HG03175 (cell line): ENCODE results near the gene PPAN.

ENCODE experiments used
- ATAC-seq: cut with Tn5 transposase; IDR thresholded peaks from one replicate; pipeline ENCODE4 v1.9.1; 2021; ENCODE audit warnings: mild to moderate bottlenecking, moderate library complexity; ENCODE audit not compliant: unreplicated experiment

PPAN gene, protein sequence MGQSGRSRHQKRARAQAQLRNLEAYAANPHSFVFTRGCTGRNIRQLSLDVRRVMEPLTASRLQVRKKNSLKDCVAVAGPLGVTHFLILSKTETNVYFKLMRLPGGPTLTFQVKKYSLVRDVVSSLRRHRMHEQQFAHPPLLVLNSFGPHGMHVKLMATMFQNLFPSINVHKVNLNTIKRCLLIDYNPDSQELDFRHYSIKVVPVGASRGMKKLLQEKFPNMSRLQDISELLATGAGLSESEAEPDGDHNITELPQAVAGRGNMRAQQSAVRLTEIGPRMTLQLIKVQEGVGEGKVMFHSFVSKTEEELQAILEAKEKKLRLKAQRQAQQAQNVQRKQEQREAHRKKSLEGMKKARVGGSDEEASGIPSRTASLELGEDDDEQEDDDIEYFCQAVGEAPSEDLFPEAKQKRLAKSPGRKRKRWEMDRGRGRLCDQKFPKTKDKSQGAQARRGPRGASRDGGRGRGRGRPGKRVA

DNA sequence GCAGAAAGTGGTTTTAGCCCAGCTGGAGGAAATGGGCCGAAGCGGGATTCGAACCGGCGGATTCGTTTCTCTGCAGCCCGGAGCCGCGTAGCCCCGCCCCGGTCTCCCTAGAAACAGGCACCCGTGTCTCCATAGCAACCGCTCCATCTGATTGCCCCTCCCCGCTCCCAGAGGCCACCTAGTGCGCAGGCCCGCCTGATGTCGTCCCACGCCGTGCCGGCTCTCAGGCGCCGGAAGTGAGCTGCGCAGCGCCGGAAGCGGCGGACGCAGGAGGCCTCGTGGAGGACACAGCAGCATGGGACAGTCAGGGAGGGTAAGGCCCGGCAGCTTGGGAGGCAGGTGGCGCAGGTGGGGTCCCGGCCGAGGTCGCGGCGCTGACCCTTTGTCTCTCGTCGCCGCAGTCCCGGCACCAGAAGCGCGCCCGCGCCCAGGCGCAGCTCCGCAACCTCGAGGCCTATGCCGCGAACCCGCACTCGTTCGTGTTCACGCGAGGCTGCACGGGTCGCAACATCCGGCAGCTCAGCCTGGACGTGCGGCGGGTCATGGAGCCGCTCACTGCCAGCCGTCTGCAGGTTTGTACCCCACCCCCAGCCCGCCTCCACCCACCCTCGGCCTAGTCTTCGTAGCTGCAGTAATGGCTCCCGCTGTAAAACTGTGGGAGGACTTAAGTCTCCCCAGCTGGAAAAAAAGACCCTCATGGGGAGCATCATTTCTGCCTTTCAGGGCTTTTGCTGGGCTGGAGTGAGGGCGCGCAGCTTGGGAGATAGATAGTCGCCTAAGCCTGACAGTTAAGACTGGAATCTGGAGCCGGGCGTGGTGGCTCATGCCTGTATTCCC is at the start of gene PPAN:
TSS of gene PPAN (plus strand) at position 263 of the 837 bp plus-strand sequence. CDS start at position 296, 33 bp downstream.
- ATAC-seq: peak; percentile 49

DNA sequence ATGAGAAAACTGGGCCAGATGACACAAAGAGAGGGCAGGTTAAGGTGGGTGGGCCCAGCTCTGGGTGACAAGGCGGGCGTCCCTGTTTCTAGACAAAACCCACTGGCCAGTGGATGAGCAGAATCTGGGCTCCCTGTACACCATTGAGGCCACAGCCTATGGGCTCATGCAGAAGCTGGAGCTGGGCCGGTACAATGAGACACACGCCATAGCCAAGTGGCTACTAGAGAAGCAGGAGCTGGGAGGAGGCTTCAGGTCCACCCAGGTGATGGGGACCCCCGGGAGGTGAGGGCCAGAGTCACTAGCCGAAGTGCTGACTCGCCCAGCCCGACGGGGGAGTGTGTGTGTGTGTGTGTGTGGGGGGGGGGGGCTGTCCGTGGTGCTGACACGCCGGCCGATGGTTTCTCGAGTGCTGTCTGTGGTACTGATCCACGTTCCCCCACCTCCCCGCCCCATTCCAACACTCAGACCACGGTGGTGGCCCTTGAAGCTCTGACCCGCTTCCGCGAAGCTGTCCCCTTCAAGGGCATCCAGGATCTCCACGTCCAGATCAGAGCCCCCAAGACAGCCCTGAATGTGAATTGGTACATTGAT is 44.3 kb upstream of the PPAN start:
- no peak for ATAC-seq

DNA sequence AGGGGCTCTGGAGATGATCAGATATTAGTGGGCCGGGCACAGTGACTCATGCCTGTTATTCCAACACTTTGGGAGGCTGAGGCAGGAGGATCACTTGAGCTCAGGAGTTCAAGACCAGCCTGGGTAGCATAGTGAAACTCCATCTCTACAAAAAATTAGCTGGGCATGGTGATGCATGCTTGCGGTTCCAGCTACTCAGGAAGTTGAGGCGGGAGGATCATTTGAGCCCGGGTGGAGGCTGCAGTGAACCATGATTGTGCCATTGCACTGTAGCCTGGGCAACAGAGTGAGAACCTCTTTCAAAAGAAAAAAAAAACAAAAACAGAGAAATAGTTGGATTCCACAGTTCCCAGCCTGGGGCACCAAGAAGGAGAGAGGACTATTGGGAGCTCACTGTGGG is 38.0 kb upstream of the PPAN start:
- ATAC-seq: no peak

DNA sequence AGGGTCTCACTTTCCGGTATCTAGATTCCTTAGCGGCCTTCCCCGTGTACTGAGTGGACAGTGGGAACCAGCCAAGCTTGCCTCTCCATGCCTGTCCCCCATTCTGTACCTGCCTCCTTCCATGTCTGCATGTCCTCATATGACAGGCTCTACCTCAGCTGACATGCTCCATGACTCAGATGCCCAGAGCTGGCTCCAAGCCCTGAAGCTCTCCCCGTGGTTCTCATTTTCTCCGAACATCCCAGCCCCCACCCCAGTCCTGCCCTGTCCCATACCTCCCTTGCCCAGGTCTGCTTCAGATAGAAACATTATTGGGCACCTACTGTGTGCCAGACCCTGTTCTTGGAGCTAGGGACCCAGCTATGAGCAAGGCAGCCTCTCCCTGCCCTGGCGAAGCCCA is 37.1 kb upstream of the PPAN start:
- no peak for ATAC-seq

DNA sequence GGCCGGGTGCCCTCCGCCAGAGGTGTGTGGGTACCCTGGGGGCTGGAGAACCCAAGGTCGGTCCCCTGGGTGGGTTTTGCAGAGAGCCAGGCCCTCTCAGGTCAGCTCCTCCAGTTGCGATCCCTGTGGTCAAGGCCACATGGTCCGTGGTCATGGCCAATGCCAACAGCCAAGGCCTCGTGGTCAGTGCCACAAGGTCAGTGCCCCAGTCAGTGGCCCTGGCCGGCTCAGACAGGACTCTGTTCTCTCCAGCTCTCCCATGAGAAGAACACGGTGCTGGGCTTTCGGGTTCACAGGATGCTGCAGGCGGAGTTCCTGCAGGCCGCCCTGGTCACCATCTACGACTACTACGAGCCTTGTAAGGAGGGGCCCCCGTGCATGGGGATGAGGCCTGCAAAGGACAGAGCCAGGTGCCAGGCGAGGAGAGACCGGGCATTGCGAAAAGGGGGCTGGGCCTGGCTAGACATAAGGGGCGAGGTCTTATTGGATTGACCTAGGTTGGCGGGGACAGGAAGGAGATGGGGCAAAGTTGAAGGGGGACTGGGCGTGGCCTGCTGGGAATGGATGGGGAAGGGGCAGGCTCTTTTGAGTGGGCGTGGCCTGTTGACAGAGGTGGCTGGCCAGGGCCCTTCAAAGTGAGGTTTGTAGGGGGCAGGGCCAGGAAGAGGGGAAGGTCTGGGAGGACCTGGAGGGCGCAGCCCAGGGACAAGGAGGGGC is 35.3 kb upstream of the PPAN start:
- ATAC-seq: no peak

DNA sequence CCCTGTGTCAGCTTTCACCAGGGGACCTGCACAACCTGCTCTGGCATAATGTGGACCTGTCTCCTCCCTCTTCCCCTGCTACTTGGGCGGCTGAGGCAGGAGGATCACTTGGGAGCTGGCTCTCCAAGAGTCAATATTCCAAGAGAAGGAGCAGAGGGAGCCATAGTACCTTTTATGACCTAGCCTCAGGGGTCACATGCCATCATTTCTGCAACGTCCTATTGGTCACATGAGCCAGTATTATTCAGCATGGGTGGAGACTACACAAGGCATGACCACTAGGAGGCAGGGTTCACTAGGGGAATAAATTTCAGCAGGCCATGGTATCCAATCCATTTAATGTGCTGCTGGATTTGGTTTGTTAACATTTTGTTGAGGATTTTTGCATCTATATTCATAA is 32.0 kb upstream of the PPAN start:
- ATAC-seq: no peak

DNA sequence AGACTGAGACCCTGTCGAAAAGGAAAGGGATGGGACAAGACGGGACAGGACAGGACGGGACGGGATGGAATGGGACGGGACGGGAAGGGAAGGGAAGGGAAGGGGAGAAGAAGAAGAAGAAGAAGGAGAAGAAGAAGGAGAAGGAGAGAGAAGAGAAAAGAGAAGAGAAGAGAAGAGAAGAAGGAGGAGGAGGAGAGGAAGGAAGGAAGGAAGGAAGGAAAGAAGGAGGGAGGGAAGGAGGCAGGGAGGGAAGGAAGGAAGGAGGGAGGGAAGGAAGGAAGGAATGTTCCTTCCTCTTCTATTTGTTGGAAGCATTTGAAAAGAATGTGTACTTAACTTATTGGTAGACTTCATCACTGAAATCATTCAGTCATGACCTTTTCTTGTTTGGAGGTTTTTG is 29.6 kb upstream of the PPAN start:
- ATAC-seq: no peak

DNA sequence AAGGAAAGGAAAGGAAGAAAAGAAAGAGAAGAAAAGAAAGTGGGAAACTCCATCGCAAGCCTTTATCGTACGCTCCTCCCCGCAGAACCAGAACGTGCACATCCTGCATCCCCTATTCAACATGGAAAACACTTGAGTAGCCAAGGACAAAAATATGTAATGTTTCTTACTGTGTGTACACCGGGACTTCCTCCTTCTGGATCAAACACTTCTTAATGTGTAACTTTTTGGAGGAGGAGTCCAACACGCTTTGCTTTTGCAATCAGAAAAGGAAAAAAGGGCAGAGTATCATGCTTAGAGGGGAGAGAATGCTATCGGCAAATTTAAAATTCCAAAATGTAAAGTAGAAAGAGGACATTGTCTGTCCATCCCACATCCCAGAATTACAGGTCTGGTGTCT is 27.8 kb upstream of the PPAN start:
- ATAC-seq: no peak

DNA sequence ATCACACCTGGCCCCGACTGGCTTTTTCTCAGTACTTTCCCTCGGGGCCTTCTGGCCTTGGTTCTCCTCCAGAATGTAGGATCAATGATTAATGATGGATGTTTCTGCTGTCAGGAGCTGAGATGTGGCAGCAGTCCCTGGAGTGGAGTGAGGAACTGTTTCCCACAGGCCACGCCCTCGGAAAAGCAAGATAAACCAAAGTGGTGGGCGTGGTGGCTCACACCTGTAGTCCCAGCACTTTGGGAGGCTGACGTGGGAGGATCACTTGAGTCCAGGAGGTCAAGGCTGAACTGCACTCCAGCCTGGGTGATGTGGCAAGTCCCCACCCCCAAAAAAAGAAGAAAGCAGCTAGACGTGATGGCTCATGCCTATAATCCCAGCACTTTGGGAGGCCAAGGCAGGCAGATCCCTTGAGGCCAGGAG is 27.1 kb upstream of the PPAN start:
- no peak for ATAC-seq

DNA sequence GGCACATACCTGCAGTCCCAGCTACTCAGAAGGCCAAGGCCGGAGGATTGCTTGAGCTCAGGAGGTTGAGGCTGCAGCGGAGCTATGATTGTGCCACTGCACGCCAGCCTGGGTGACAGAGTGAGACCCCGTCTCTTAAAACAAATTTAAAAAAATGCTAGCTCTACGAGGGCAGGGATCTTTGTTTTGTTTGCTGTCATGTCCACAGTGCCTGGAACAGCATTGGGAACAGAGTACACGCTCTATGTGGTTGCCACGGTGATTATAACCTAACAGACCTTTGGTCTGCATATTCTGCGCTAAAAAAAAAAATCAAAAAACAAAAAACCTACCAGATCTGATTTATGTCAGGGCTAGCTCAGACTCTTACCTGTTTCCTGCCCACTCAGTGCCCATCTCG is 22.3 kb upstream of the PPAN start:
- no peak for ATAC-seq

DNA sequence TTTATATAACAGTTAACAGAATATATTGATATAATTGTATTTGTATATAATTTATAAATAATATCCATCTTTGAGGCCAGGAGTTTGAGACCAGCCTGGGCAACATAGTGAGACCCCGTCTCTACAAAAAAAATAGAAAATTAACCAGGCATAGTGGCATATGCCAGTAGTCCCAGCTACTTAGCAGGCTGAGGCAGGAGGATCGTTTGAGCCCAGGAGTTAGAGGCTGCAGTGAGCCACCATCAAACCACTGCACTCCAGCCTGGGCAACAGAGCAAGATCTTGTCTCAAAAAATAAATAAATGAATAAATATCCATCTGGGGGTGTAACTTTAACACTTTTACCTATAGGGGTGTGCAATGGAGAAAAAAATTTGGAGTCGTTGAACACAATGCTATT is 21.4 kb upstream of the PPAN start:
- no peak for ATAC-seq

DNA sequence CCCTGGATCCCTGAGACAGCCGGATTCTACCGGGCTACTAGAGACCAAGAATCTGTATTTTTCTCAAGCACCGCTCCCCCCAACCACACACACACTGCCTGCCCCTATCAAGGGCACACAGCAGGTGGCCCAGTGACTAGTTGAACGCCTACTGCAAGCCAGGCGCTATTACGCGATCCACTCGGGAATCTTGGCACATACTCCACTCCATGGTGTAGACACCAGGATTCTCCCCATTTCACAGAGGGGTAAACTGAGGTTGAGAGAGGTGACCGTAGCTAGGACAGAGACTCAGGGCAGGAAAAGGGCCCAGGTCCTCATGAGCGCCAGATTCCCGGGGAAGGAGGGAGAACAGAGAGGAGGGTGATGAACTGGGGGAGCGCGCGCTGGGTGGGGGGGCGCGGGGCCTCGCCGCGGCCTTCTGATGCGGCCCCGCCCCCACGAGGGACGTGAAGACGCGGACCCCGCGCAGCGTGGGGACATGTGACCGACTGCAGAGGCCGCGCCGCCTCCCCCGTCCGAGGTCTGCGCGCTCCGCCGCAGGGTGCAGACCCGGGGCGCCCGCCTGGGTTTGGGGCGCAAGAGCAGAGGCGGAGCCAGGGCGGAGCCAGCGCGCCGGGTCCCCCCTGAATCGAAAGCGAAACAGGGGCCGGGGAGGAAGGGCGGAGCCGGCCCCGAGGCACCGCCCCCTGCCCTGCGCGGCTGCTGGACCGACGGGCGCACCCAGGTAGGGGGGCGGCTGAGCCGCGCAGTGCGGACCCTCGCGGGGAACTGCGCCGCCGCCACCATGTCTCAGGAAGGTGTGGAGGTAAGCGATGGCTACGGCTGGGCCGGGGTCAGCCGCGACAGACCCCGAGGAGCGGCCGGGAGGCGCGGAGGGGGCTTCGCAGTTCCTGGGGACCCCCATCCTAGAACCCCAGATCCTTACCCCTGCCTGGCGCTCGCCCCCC is 20.2 kb upstream of the PPAN start, which contains the start of gene SHFL:
TSS of gene SHFL (plus strand) at position 677 of the 950 bp plus-strand sequence. CDS start at position 788, 111 bp downstream.
- ATAC-seq: peak; percentile 86

DNA sequence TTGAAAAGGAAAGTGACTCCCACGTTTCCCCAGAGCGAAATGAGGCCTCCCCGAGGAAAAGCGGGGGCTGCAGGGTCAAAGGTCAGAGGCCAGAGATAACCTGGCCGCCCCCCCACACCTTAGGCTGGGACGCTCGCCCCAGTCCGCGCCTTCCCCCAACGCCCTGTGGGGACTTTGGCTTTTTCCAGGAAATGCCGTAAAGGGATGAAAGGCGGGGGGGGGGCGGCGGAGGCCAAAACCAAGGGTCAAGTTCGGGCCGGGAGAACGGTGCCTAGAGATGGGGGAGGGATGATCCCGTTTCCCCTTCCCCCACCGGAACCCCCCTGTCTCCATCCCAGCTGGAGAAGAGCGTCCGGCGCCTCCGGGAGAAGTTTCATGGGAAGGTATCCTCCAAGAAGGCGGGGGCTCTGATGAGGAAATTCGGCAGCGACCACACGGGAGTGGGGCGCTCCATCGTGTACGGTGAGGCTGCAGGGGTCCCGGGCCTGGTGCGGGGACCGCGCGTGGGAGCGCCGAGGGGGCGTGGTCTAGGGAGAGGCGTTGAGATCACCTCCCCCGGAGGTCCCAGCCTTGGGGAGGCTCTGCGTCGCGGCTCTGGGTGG is 19.5 kb upstream of the PPAN start:
- ATAC-seq: no peak

DNA sequence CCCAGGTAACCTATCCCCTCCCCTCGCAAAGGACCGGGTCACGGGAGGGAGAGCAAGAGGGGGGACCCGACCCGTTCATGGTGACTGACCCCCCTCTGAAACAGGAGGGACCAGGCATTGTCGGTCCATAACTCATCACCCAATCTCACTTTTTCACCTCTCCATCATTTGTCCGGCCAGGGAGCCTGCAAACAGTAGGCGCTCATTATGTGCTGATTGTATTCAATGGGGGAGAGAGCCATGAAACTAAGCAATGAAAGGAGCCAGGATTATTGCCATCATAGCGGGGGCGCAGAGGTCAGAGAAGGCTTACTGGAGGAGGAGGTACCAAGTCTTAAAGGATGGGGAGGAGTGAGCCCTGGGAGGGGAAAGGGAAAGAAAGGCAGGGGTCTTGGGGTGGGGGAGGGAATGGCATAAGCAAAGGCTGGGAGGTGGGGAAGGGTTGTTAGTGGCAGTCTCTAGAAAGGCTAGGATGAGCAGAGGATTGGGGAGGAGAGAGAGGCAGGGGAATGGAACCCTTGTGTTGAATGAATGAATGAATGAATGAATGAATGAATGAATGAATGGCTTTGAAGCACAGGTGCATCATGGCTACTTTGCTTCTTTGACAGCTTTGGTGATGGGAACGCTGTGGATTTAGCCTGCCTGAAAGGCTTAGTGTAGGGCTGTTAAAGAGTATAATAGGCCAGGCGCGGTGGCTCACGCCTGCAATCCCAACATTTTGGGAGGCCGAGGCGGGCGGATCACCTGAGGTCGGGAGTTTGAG is 18.7 kb upstream of the PPAN start:
- ATAC-seq: no peak

DNA sequence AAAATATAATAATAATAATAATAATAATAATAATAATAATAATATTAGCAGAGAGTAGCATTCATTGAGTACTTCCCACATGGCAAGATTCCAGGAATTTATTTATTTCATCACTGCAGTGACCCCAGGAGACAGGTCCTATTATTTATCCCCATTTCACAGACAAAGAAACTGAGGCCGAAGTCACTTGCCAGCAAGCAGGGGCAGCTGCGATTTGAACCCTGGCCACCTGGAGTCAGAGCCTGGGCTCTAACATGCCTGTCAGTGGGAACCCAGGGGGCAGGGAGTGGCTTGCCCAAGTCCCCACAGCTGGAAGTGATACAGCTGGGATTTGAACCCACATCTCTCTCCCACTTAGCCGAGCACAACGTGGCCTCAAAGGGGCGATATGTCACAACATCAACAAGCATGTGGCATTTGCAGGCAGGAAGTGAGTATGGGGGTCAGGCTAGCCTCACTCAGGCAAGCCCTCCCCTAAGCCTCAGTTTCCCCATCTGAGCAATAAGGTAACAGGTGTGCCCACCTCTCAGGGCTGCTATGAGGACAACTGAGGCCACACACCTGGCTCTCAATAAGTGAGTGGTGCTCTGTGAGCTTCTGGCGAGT is 17.1 kb upstream of the PPAN start:
- no peak for ATAC-seq

DNA sequence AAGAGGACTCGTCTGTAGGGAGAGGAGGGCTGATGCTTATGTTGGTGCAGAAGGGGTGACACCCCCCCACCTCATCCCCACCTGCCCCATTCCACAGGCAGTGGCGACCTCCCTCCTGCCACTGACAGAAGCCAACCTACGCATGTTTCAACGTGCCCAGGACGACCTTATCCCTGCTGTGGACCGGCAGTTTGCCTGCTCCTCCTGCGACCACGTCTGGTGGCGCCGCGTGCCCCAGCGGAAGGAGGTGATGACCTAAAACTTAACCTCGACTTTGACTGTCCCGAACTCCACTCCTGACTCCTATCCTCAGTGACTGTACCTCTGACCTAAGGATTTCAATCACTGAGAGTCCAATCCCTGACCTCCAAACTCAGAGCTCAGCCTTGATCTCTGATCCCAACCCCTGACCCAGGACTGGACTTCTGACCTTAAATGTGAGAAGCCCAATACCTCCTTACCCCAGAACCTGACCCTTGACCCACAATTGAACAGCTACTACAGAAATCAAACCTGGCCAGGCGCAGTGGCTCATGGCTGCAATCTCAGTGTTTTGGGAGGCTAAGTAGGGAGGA is 16.3 kb upstream of the PPAN start:
- ATAC-seq: no peak

DNA sequence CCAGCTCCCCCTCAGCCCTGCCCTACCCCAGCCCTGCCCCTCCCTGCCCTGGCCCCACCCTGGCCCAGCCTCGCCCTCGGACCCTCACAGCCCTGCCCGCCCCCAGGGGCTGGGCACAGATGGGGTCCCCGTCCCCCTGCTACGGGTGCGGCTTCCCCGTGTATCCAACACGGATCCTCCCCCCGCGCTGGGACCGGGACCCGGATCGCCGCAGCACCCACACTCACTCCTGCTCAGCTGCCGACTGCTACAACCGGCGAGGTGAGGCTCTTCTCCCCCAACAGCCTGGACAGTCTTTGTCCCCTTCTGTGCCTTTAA is 14.8 kb upstream of the PPAN start:
- no peak for ATAC-seq
